HG02840 (cell line): Measurements from ENCODE around the gene MLYCD.

Source experiments
- ATAC-seq: cut with Tn5 transposase; IDR thresholded peaks from one replicate; pipeline ENCODE4 v1.9.1; 2021; ENCODE audit warnings: mild to moderate bottlenecking, moderate library complexity, moderate number of reproducible peaks; ENCODE audit not compliant: unreplicated experiment, low FRiP score

Gene MLYCD

GRCh38 chr16:83895942-83896341 is 3.0 kb upstream of the MLYCD start:
- no peak for ATAC-seq

GRCh38 chr16:83899272-83899897 is 470 bp downstream of the MLYCD start:
- ATAC-seq = peak; percentile 54

- no peak for ATAC-seq
Measured at GRCh38 chr16:83899978-83900377, 1.1 kb downstream of the MLYCD start.

- no peak for ATAC-seq
Measured at GRCh38 chr16:83900571-83900970, 1.7 kb downstream of the MLYCD start.

GRCh38 chr16:83901101-83901500 is 2.2 kb downstream of the MLYCD start:
- no peak for ATAC-seq

- no peak for ATAC-seq
Measured at GRCh38 chr16:83903751-83904150, 4.8 kb downstream of the MLYCD start.

GRCh38 chr16:83906683-83907082 is 7.8 kb downstream of the MLYCD start:
- no peak for ATAC-seq

GRCh38 chr16:83907111-83907510 is 8.2 kb downstream of the MLYCD start:
- no peak for ATAC-seq

GRCh38 chr16:83907631-83908250 is 8.8 kb downstream of the MLYCD start:
- ATAC-seq = no peak

- no peak for ATAC-seq
Measured at GRCh38 chr16:83908798-83909197, 9.9 kb downstream of the MLYCD start.

GRCh38 chr16:83911290-83911689 is 12.4 kb downstream of the MLYCD start:
- no peak for ATAC-seq

GRCh38 chr16:83912519-83913244 is 13.8 kb downstream of the MLYCD start:
- ATAC-seq = no peak

GRCh38 chr16:83913245-83913633 is 14.3 kb downstream of the MLYCD start:
- ATAC-seq = no peak

GRCh38 chr16:83914091-83914710 is 15.3 kb downstream of the MLYCD start:
- ATAC-seq = no peak

GRCh38 chr16:83915081-83915480 is 16.2 kb downstream of the MLYCD start:
- ATAC-seq = no peak

GRCh38 chr16:83915491-83915890 is 16.6 kb downstream of the MLYCD start:
- no peak for ATAC-seq

- ATAC-seq = no peak
Measured at GRCh38 chr16:83917152-83918120, 18.5 kb downstream of the MLYCD start.

- ATAC-seq = no peak
Measured at GRCh38 chr16:83920894-83921491, 22.1 kb downstream of the MLYCD start.

- no peak for ATAC-seq
Measured at GRCh38 chr16:83923581-83924365, 24.9 kb downstream of the MLYCD start.
